IMR-90 (cell line): ENCODE measurements around the gene WBP1. TPM values are rescaled to one million over a fixed set of nuclear protein-coding genes. Genes with fewer than 3 reads are reported as not detected.

Source experiments
- ATAC-seq: fragments of 200-7000 bp; cut with Tn5 transposase; 2 replicates; pipeline ENCODE4 v1.9.1; 2020; ENCODE audit warnings: low read depth, mild to moderate bottlenecking, moderate library complexity
- BruUV-seq: library from RNA; stranded (reverse); fragments of 400-500 nt; replicated peaks from 2 replicates; lab custom pipeline; 2021; lab: Mats Ljungman, UMichigan
- CTCF ChIA-PET: fragments of 300-600 bp; formaldehyde crosslinking; extraction: SDS; loops from one replicate; lab custom pipeline; 2021; ENCODE audit warnings: antibody characterized with exemption; lab: Yijun Ruan, JAX
- POLR2A ChIA-PET: fragments of 300-600 bp; sonication (Branson Sonifier 250); formaldehyde crosslinking; loops from one replicate; lab custom pipeline; 2022; ENCODE audit warnings: antibody characterized with exemption; ENCODE audit not compliant: unreplicated experiment; lab: Charles Lee
- DNase-seq: peaks from one replicate; pipeline ENCODE4 v3.0.0; 2013
- H2AFZ ChIP-seq: replicated peaks from 2 replicates; pipeline ENCODE3; 2013; ENCODE audit warnings: low read length, mild to moderate bottlenecking; ENCODE audit not compliant: poor library complexity
- H2AK5ac ChIP-seq: 2 replicates; pipeline ENCODE4 v1.6.1; 2013; ENCODE audit warnings: low read depth, low read length, inconsistent platforms
- H2AK9ac ChIP-seq: replicated peaks from 2 replicates; pipeline ENCODE3; 2013; ENCODE audit warnings: mild to moderate bottlenecking, low read depth, low read length, moderate library complexity; ENCODE audit not compliant: poor library complexity
- H2BK120ac ChIP-seq: 2 replicates; pipeline ENCODE4 v1.6.1; 2013; ENCODE audit warnings: low read depth, low read length, inconsistent platforms
- H2BK15ac ChIP-seq: 3 replicates; pipeline ENCODE4 v1.6.1; 2013; ENCODE audit warnings: low read depth, low read length, inconsistent platforms
- H2BK20ac ChIP-seq: 2 replicates; pipeline ENCODE4 v1.6.1; 2013; ENCODE audit warnings: low read depth, mild to moderate bottlenecking, inconsistent platforms, low read length, moderate library complexity
- H2BK5ac ChIP-seq: 2 replicates; pipeline ENCODE4 v1.6.1; 2013; ENCODE audit warnings: mild to moderate bottlenecking, low read depth, low read length, inconsistent platforms; ENCODE audit not compliant: poor library complexity, severe bottlenecking
- H3K14ac ChIP-seq: replicated peaks from 2 replicates; pipeline ENCODE4 v1.6.1; 2013; ENCODE audit warnings: low read depth, low read length, inconsistent platforms
- H3K18ac ChIP-seq: 2 replicates; pipeline ENCODE4 v1.6.1; 2013; ENCODE audit warnings: low read depth, low read length, control low read depth
- H3K23ac ChIP-seq: 2 replicates; pipeline ENCODE4 v1.6.1; 2013; ENCODE audit warnings: low read depth, low read length, inconsistent platforms
- H3K27ac ChIP-seq: 2 replicates; pipeline ENCODE4 v1.5.1; 2013; ENCODE audit warnings: mild to moderate bottlenecking, control low read depth, low read length; ENCODE audit not compliant: insufficient read depth
- H3K27me3 ChIP-seq: 2 replicates; pipeline ENCODE4 v1.6.1; 2013; ENCODE audit warnings: low read length; ENCODE audit not compliant: control insufficient read depth, insufficient read depth
- H3K36me3 ChIP-seq: 2 replicates; pipeline ENCODE4 v1.6.1; 2013; ENCODE audit warnings: low read length, mixed read lengths; ENCODE audit not compliant: control insufficient read depth, insufficient read depth
- H3K4ac ChIP-seq: 2 replicates; pipeline ENCODE4 v1.6.1; 2013; ENCODE audit warnings: low read depth, low read length, inconsistent platforms
- H3K4me1 ChIP-seq: 2 replicates; pipeline ENCODE4 v1.6.1; 2013; ENCODE audit warnings: low read length, mixed read lengths; ENCODE audit not compliant: control insufficient read depth, insufficient read depth
- H3K4me2 ChIP-seq: 2 replicates; pipeline ENCODE4 v1.6.1; 2013; ENCODE audit warnings: low read depth, mild to moderate bottlenecking, control low read depth, low read length, moderate library complexity
- H3K4me3 ChIP-seq: 2 replicates; pipeline ENCODE4 v1.5.1; 2013; ENCODE audit warnings: low read depth, mild to moderate bottlenecking, control low read depth, low read length, moderate library complexity; ENCODE audit not compliant: insufficient read depth
- H3K56ac ChIP-seq: 2 replicates; pipeline ENCODE4 v1.6.1; 2013; ENCODE audit warnings: low read length, inconsistent platforms; ENCODE audit not compliant: insufficient read depth; ENCODE audit errors: extremely low read depth
- H3K79me1 ChIP-seq, 2 experiments: 2 replicates each; pipeline ENCODE4 v1.6.1; 2013; ENCODE audit warnings: low read length in 2 of 2, inconsistent platforms in 1 of 2, low read depth in 1 of 2
- H3K9ac ChIP-seq: 2 replicates; pipeline ENCODE4 v1.6.1; 2013; ENCODE audit warnings: low read depth, low read length, control low read depth
- H3K9me1 ChIP-seq: 2 replicates; pipeline ENCODE4 v1.6.1; 2013; ENCODE audit warnings: low read length, inconsistent platforms; ENCODE audit not compliant: insufficient read depth
- H3K9me3 ChIP-seq: 2 replicates; pipeline ENCODE4 v1.6.1; 2013; ENCODE audit warnings: low read length; ENCODE audit not compliant: control insufficient read depth, insufficient read depth
- H4K20me1 ChIP-seq: 2 replicates; pipeline ENCODE4 v1.6.1; 2013; ENCODE audit warnings: low read length, inconsistent platforms; ENCODE audit not compliant: insufficient read depth
- H4K5ac ChIP-seq: 2 replicates; pipeline ENCODE4 v1.6.1; 2013; ENCODE audit warnings: mild to moderate bottlenecking, low read depth, low read length, control low read depth
- H4K8ac ChIP-seq, 2 experiments: 2 replicates each; pipeline ENCODE4 v1.6.1; 2013; ENCODE audit warnings: low read depth in 2 of 2, low read length in 2 of 2, control low read depth in 1 of 2, inconsistent platforms in 1 of 2
- H4K91ac ChIP-seq: 2 replicates; pipeline ENCODE4 v1.6.1; 2013; ENCODE audit warnings: low read depth, low read length, inconsistent platforms; ENCODE audit not compliant: insufficient read depth
- BHLHE40 ChIP-seq: fragments of 150-350 bp; IDR thresholded peaks from 2 replicates; pipeline ENCODE4 v1.6.1; 2016; ENCODE audit warnings: mild to moderate bottlenecking, low read depth, low read length
- CEBPB ChIP-seq: IDR thresholded peaks from 2 replicates; pipeline ENCODE4 v1.6.1; 2012; ENCODE audit warnings: low read depth, low read length, improper control_type of control experiment
- CHD1 ChIP-seq: IDR thresholded peaks from 2 replicates; pipeline ENCODE4 v1.6.1; 2012; ENCODE audit warnings: low read depth, low read length, improper control_type of control experiment
- ELK1 ChIP-seq: fragments of 150-350 bp; IDR thresholded peaks from 2 replicates; pipeline ENCODE4 v1.6.1; 2016; ENCODE audit warnings: low read depth, mild to moderate bottlenecking, low read length, moderate library complexity, borderline replicate concordance
- FOS ChIP-seq: fragments of 150-350 bp; IDR thresholded peaks from 2 replicates; pipeline ENCODE4 v1.6.1; 2016; ENCODE audit warnings: low read depth, low read length
- MAFK ChIP-seq: IDR thresholded peaks from 2 replicates; pipeline ENCODE4 v1.6.1; 2012; ENCODE audit warnings: low read depth, low read length, improper control_type of control experiment
- MAZ ChIP-seq: IDR thresholded peaks from 2 replicates; pipeline ENCODE4 v1.6.1; 2012; ENCODE audit warnings: low read depth, mild to moderate bottlenecking, low read length, improper control_type of control experiment, moderate library complexity, borderline replicate concordance
- NFE2L2 ChIP-seq: fragments of 150-350 bp; IDR thresholded peaks from 2 replicates; pipeline ENCODE4 v1.6.1; 2016; ENCODE audit warnings: low read depth, mild to moderate bottlenecking, low read length
- RAD21 ChIP-seq: IDR thresholded peaks from 2 replicates; pipeline ENCODE4 v1.6.1; 2012; ENCODE audit warnings: low read length, improper control_type of control experiment
- RCOR1 ChIP-seq: IDR thresholded peaks from 2 replicates; pipeline ENCODE4 v1.6.1; 2012; ENCODE audit warnings: mild to moderate bottlenecking, low read length, improper control_type of control experiment; ENCODE audit not compliant: insufficient replicate concordance
- RFX5 ChIP-seq: IDR thresholded peaks from 2 replicates; pipeline ENCODE4 v1.8.0; 2012; ENCODE audit warnings: low read depth, mild to moderate bottlenecking, low read length, moderate library complexity
- SMC3 ChIP-seq: fragments of 150-350 bp; IDR thresholded peaks from 2 replicates; pipeline ENCODE4 v1.6.1; 2016; ENCODE audit warnings: low read depth, mild to moderate bottlenecking, antibody characterized with exemption, low read length, moderate library complexity
- WGBS, 2 experiments: methylation state at CpG; one replicate each; pipeline versions ENCODE4 v1.1.5 to v1.1.7; 2013; ENCODE audit warnings: missing lambda C conversion rate in 2 of 2; ENCODE audit not compliant: insufficient read length in 1 of 2; ENCODE audit errors: extremely low coverage in 2 of 2; 5-methylcytosine and 5-hydroxymethylcytosine counted together
- dilution Hi-C: fragments of 300-500 bp; cut with HindIII; formaldehyde crosslinking; loops from one replicate; pipeline ENCODE4 v1.14.3; 2018; ENCODE audit warnings: low sequenced_read_pairs; ENCODE audit not compliant: unreplicated experiment
- in situ Hi-C: fragments of 300-500 bp; cut with MboI; formaldehyde crosslinking; loops from 3 replicates; pipeline ENCODE4 v1.14.3; 2019; ENCODE audit warnings: low sequenced_read_pairs, inconsistent platforms, mixed read lengths
- intact Hi-C: fragments of 100-400 bp; cut with micrococcal nuclease; formaldehyde crosslinking; loops from 2 replicates; pipeline ENCODE4 v1.10.0; 2022
- polyA plus RNA-seq, 3 experiments: library from polyadenylated mRNA; depleted of rRNA; stranded (reverse); fragments of >200 nt; gene quantifications; 2 replicates each; pipeline ENCODE4 v1.2.3, GENCODE V29; 2012; ENCODE audit warnings: low replicate concordance in 1 of 3
- total RNA-seq: library from RNA; depleted of rRNA; stranded (reverse); fragments of >200 nt; gene quantifications from 2 replicates; pipeline ENCODE4 v1.2.3, GENCODE V29; 2012
- TF ChIP-seq, protein P1 (sequence below): fragments of 150-350 bp; IDR thresholded peaks from 2 replicates; pipeline ENCODE4 v1.6.1; 2017; ENCODE audit warnings: mild to moderate bottlenecking, antibody characterized with exemption, low read length, low read depth
- TF ChIP-seq, protein P2 (sequence below): conservative IDR thresholded peaks from 2 replicates; pipeline ENCODE4 v1.5.1; 2012; ENCODE audit warnings: mild to moderate bottlenecking, low read depth, low read length, improper control_type of control experiment

Gene WBP1
- total and polyA plus RNA-seq, 2 of the 4 experiments (the other 2 are of a cell fraction), result 22.9 to 78.5 TPM

DNA sequence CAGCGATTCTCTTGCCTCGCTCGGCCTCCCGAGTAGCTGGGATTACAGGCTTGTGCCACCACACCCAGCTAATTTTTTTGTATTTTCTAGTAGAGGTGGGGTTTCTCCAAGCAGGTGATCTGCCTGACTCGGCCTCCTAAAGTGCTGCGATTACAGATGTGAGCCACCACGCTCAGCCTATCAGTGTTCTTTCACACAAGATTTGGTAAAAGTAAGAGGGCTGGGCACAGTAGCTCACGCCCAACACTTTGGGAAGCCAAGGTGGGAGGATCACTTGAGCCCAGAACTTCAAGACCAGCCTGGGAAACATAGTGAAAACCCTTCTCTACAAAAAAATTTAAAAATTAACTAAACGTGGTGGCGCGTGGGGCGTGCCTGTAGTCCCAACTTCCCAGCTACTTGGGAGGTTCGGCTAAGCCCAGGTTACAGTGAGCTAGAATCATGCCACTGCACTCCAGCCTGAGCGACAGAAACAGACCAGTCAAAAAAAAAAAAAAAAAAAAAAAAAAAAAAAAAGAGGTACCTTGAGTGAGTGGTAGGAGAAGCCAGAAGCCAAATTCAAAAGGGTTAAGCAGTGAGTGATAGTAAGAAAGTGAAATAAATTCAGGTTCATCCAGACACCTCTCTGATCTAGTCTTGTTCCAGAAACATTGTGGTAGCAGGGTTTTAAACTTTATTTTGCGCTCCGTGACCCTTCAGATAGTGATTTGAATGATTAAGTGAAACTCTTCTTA, 13.3 kb downstream of the WBP1 start:
- CTCF ChIA-PET, result no interaction called here
- no peak for ATAC-seq
- no peak for TF ChIP-seq NFE2L2
- TF ChIP-seq FOS, result no peak
- TF ChIP-seq, protein P1, sequence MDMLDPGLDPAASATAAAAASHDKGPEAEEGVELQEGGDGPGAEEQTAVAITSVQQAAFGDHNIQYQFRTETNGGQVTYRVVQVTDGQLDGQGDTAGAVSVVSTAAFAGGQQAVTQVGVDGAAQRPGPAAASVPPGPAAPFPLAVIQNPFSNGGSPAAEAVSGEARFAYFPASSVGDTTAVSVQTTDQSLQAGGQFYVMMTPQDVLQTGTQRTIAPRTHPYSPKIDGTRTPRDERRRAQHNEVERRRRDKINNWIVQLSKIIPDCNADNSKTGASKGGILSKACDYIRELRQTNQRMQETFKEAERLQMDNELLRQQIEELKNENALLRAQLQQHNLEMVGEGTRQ, result no peak
- TF ChIP-seq SMC3, result no peak
- no peak for TF ChIP-seq RAD21
- TF ChIP-seq BHLHE40, result no peak
- TF ChIP-seq MAFK, result no peak
- TF ChIP-seq RFX5, result no peak
- TF ChIP-seq CEBPB, result no peak
- TF ChIP-seq, protein P2, sequence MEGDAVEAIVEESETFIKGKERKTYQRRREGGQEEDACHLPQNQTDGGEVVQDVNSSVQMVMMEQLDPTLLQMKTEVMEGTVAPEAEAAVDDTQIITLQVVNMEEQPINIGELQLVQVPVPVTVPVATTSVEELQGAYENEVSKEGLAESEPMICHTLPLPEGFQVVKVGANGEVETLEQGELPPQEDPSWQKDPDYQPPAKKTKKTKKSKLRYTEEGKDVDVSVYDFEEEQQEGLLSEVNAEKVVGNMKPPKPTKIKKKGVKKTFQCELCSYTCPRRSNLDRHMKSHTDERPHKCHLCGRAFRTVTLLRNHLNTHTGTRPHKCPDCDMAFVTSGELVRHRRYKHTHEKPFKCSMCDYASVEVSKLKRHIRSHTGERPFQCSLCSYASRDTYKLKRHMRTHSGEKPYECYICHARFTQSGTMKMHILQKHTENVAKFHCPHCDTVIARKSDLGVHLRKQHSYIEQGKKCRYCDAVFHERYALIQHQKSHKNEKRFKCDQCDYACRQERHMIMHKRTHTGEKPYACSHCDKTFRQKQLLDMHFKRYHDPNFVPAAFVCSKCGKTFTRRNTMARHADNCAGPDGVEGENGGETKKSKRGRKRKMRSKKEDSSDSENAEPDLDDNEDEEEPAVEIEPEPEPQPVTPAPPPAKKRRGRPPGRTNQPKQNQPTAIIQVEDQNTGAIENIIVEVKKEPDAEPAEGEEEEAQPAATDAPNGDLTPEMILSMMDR, result no peak
- TF ChIP-seq CHD1, result no peak
- TF ChIP-seq ELK1, result no peak
- no peak for TF ChIP-seq MAZ
- no peak for TF ChIP-seq RCOR1

More for the DNA sequence above, 13.3 kb downstream of the WBP1 start:
- no peak for DNase-seq
- Histone ChIP-seq H3K4me3 (peak overlapping the region; percentile 77), H3K27ac (peak overlapping the region; percentile 91), H4K91ac (0 out of 2 replicates have a peak overlapping the region, but pooled peaks have one; percentile 87), H3K14ac (peak overlapping the region; percentile 96; the same call in 1 of the 2 replicates), H3K9me3 (no peaks in the 10 kb centered on the region), H3K9me1 (no peaks in the 10 kb centered on the region), H2BK5ac (peak overlapping the region; percentile 34), H3K23ac (peak overlapping the region; percentile 65; the same call in 1 of the 2 replicates), H4K8ac (peak overlapping the region; percentile 97 to 98), H2BK20ac (no peak overlapping the region), H3K4ac (peak overlapping the region; percentile 95), H3K56ac (peak overlapping the region; percentile 84), H2AK5ac (no peak overlapping the region), H3K36me3 (peaks cover 15% of the 10 kb centered on the region), H3K9ac (peak overlapping the region; percentile 93), H3K27me3 (no peaks in the 10 kb centered on the region), H3K4me1 (peaks cover 4% of the 10 kb centered on the region; the same call in 1 of the 2 replicates), H3K4me2 (peak overlapping the region; percentile 89), H3K18ac (peak overlapping the region; percentile 16; the same call in 1 of the 2 replicates), H2BK15ac (no peak overlapping the region), H2BK120ac (no peak overlapping the region), H4K20me1 (no peaks in the 10 kb centered on the region), H2AK9ac (peak overlapping the region; percentile 4), H2AFZ (no peak overlapping the region), H4K5ac (peak overlapping the region; percentile 95), H3K79me1 (peaks cover 3 to 26% of the 10 kb centered on the region in 2 experiments; a peak in 2 of 4 replicates)
- POLR2A ChIA-PET, result no interaction called here
- 50% methylated on average over 4 of the region's 16 CpGs; no CpG with 5 or more reads in 1 of the 2 experiments for WGBS, 2 experiments
- BruUV-seq, result no TSS peak
- dilution Hi-C loops (no loop called here), in situ Hi-C loops (no loop called here), intact Hi-C loops (no loop called here)
